ENCODE data around the gene PARP1.

PARP1 gene

GRCh38 chr1:226351709-226352108 lies 56.2 kb downstream of the PARP1 start:
- no peak overlapping the region for H4K8ac ChIP-seq (ENCODE audit: low read length)
- 87% methylated on average over 3 of the region's 3 CpGs for WGBS

DNA sequence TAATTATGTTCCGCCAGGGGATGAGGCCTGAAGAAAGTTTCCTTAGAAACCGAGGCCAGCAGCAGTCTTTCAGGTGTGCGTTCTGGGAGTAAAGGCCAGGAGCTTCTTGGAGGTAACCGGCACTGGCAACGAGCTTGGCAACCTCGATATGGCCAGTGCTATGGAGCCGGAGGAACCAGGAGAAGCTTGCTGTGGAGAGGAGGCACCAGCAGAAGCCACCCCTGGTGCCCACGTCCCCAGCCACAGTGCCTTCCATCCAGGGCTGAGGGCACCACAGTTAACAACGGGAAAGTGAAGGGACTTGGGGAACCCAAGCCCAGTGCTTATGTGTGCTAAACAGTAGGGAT lies 57.4 kb downstream of the PARP1 start:
- Histone ChIP-seq H3K4me1 (ENCODE audit: control insufficient read depth, insufficient read depth, low read depth, low read length) (peaks cover 2% of the 10 kb centered on the region), H3K4me3 (ENCODE audit: insufficient read depth in 1 of 2, low read depth in 1 of 2, low read length in 2 of 2) (no peak overlapping the region), H2BK15ac (ENCODE audit: low read depth, poor library complexity, severe bottlenecking) (no peak overlapping the region), H4K91ac (ENCODE audit: low read length) (peak overlapping the region; percentile 7), H3K36me3 (ENCODE audit: control insufficient read depth in 1 of 2, insufficient read depth in 2 of 2, low read depth in 1 of 2, low read length in 2 of 2) (peaks cover under 1 to 2% of the 10 kb centered on the region in 2 experiments), H3K4me2 (ENCODE audit: low read length, poor library complexity, severe bottlenecking) (no peak overlapping the region), H3K18ac (ENCODE audit: low read depth in 1 of 2, low read length in 2 of 2) (no peak overlapping the region), H3K27me3 (ENCODE audit: control insufficient read depth in 1 of 2, insufficient read depth in 1 of 2, low read length in 2 of 2) (peaks cover 0 to 5% of the 10 kb centered on the region in 2 experiments), H3K9ac (ENCODE audit: low read length) (no peak overlapping the region), H3K23ac (ENCODE audit: low read length in 2 of 2) (no peak overlapping the region), H3K79me1 (replicated peaks; ENCODE audit: low read length, poor library complexity, severe bottlenecking) (no peaks in the 10 kb centered on the region), H3K4ac (ENCODE audit: low read depth in 1 of 2, low read length in 2 of 2) (no peak overlapping the region), H2BK120ac (ENCODE audit: low read depth, low read length) (no peak overlapping the region), H2BK5ac (ENCODE audit: low read depth, low read length, poor library complexity, severe bottlenecking) (no peak overlapping the region), H2AFZ (ENCODE audit: low read depth, low read length) (no peak overlapping the region), H2BK12ac (ENCODE audit: low read length in 2 of 2) (no peak overlapping the region), H4K8ac (ENCODE audit: low read length) (no peak overlapping the region), H2AK5ac (ENCODE audit: low read length, severe bottlenecking) (no peak overlapping the region), H3K27ac (ENCODE audit: low read length, poor library complexity, severe bottlenecking) (no peak overlapping the region), H3K9me3 (ENCODE audit: control insufficient read depth, low read length) (no peaks in the 10 kb centered on the region), H3K14ac (ENCODE audit: low read length in 2 of 2) (no peak overlapping the region)
- WGBS: 93% methylated on average over 9 of the region's 9 CpGs
- no peak for DNase-seq

More at GRCh38 chr1:226351709-226352108, 56.2 kb downstream of the PARP1 start:
- Histone ChIP-seq H3K4me1 (ENCODE audit: control insufficient read depth, insufficient read depth, low read depth, low read length) (peaks cover 2% of the 10 kb centered on the region), H3K36me3 (ENCODE audit: control insufficient read depth in 1 of 2, insufficient read depth in 2 of 2, low read depth in 1 of 2, low read length in 2 of 2) (peaks cover 4 to 8% of the 10 kb centered on the region in 2 experiments), H3K4me2 (ENCODE audit: low read length, poor library complexity, severe bottlenecking) (no peak overlapping the region), H3K23ac (ENCODE audit: low read length in 2 of 2) (no peak overlapping the region), H2BK15ac (ENCODE audit: low read depth, poor library complexity, severe bottlenecking) (no peak overlapping the region), H2BK12ac (ENCODE audit: low read length in 2 of 2) (no peak overlapping the region), H2BK5ac (ENCODE audit: low read depth, low read length, poor library complexity, severe bottlenecking) (no peak overlapping the region), H3K27me3 (ENCODE audit: control insufficient read depth in 1 of 2, insufficient read depth in 1 of 2, low read length in 2 of 2) (peaks cover 0 to 5% of the 10 kb centered on the region in 2 experiments), H3K79me1 (replicated peaks; ENCODE audit: low read length, poor library complexity, severe bottlenecking) (no peaks in the 10 kb centered on the region), H2BK120ac (ENCODE audit: low read depth, low read length) (no peak overlapping the region), H3K4ac (ENCODE audit: low read depth in 1 of 2, low read length in 2 of 2) (no peak overlapping the region), H4K91ac (ENCODE audit: low read length) (no peak overlapping the region), H3K4me3 (ENCODE audit: insufficient read depth in 1 of 2, low read depth in 1 of 2, low read length in 2 of 2) (no peak overlapping the region), H3K9me3 (ENCODE audit: control insufficient read depth, low read length) (no peaks in the 10 kb centered on the region), H3K9ac (ENCODE audit: low read length) (no peak overlapping the region), H2AK5ac (ENCODE audit: low read length, severe bottlenecking) (no peak overlapping the region), H2AFZ (ENCODE audit: low read depth, low read length) (no peak overlapping the region), H3K14ac (ENCODE audit: low read length in 2 of 2) (no peak overlapping the region), H3K18ac (ENCODE audit: low read depth in 1 of 2, low read length in 2 of 2) (no peak overlapping the region), H3K27ac (ENCODE audit: low read length, poor library complexity, severe bottlenecking) (no peak overlapping the region)
- DNase-seq: no peak

- no peak overlapping the region for H2AK5ac ChIP-seq (ENCODE audit: low read length, severe bottlenecking)
- peak overlapping the region; percentile 47 for H2AFZ ChIP-seq (ENCODE audit: low read depth, low read length)
- H2BK5ac ChIP-seq (ENCODE audit: low read depth, low read length, poor library complexity, severe bottlenecking): no peak overlapping the region
- no peaks in the 10 kb centered on the region for H3K79me1 ChIP-seq (replicated peaks; ENCODE audit: low read length, poor library complexity, severe bottlenecking)
- no peak overlapping the region for H2BK120ac ChIP-seq (ENCODE audit: low read depth, low read length)
- H2BK12ac ChIP-seq (ENCODE audit: low read length in 2 of 2): no peak overlapping the region
- H3K14ac ChIP-seq (ENCODE audit: low read length in 2 of 2): no peak overlapping the region
- no peaks in the 10 kb centered on the region for H3K9me3 ChIP-seq (ENCODE audit: control insufficient read depth, low read length)
- DNase-seq: no peak
- H4K8ac ChIP-seq (ENCODE audit: low read length): no peak overlapping the region
- peak overlapping the region in 1 of 2 experiments; percentile 18 for H3K18ac ChIP-seq (ENCODE audit: low read depth in 1 of 2, low read length in 2 of 2)
- no peak overlapping the region for H3K4me2 ChIP-seq (ENCODE audit: low read length, poor library complexity, severe bottlenecking)
- no peak overlapping the region for H4K91ac ChIP-seq (ENCODE audit: low read length)
- no peak overlapping the region for H3K23ac ChIP-seq (ENCODE audit: low read length in 2 of 2)
- H2BK15ac ChIP-seq (ENCODE audit: low read depth, poor library complexity, severe bottlenecking): no peak overlapping the region
- no peak overlapping the region for H3K27ac ChIP-seq (ENCODE audit: low read length, poor library complexity, severe bottlenecking)
- H3K27me3 ChIP-seq (ENCODE audit: control insufficient read depth in 1 of 2, insufficient read depth in 1 of 2, low read length in 2 of 2): peaks cover 0 to 5% of the 10 kb centered on the region in 2 experiments
- H3K9ac ChIP-seq (ENCODE audit: low read length): no peak overlapping the region
- WGBS: 57% methylated on average over 18 of the region's 18 CpGs
- H3K36me3 ChIP-seq (ENCODE audit: control insufficient read depth in 1 of 2, insufficient read depth in 2 of 2, low read depth in 1 of 2, low read length in 2 of 2): no peaks in the 10 kb centered on the region
- no peak overlapping the region for H3K4ac ChIP-seq (ENCODE audit: low read depth in 1 of 2, low read length in 2 of 2)
- H3K4me3 ChIP-seq (ENCODE audit: insufficient read depth in 1 of 2, low read depth in 1 of 2, low read length in 2 of 2): no peak overlapping the region
- peaks cover 2% of the 10 kb centered on the region for H3K4me1 ChIP-seq (ENCODE audit: control insufficient read depth, insufficient read depth, low read depth, low read length)
Measured at GRCh38 chr1:226349801-226350518, 57.9 kb downstream of the PARP1 start.

DNA sequence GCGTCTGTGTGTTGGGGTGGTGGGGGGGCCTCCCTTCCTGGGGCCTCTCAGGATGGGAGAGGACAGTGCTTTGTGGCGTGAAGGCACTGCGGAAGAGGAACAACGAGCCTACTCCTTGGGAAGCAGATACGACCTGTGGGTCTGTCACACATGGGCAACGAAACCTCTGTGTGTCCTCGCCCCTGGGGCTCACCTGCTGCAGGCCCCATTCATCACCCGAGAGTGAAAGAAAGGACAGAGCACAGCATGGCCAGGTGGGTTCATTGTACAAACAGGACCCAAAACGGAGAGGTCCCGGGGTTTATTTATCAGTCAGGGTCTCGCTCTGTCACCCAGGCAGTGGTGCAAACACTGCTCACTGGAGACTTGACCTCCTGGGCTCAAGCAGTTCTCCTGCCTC lies 58.8 kb downstream of the PARP1 start:
- no peak overlapping the region for H2BK5ac ChIP-seq (ENCODE audit: low read depth, low read length, poor library complexity, severe bottlenecking)
- H3K18ac ChIP-seq (ENCODE audit: low read depth in 1 of 2, low read length in 2 of 2): no peak overlapping the region
- peak overlapping the region; percentile 58 for H4K91ac ChIP-seq (ENCODE audit: low read length)
- no peak overlapping the region for H3K4ac ChIP-seq (ENCODE audit: low read depth in 1 of 2, low read length in 2 of 2)
- no peak overlapping the region for H3K9ac ChIP-seq (ENCODE audit: low read length)
- H3K27me3 ChIP-seq (ENCODE audit: control insufficient read depth in 1 of 2, insufficient read depth in 1 of 2, low read length in 2 of 2): peaks cover 0 to 5% of the 10 kb centered on the region in 2 experiments
- no peak overlapping the region for H3K4me3 ChIP-seq (ENCODE audit: insufficient read depth in 1 of 2, low read depth in 1 of 2, low read length in 2 of 2)
- no peaks in the 10 kb centered on the region for H3K9me3 ChIP-seq (ENCODE audit: control insufficient read depth, low read length)
- H3K27ac ChIP-seq (ENCODE audit: low read length, poor library complexity, severe bottlenecking): no peak overlapping the region
- no peak for DNase-seq
- H3K36me3 ChIP-seq (ENCODE audit: control insufficient read depth in 1 of 2, insufficient read depth in 2 of 2, low read depth in 1 of 2, low read length in 2 of 2): no peaks in the 10 kb centered on the region
- H2BK120ac ChIP-seq (ENCODE audit: low read depth, low read length): no peak overlapping the region
- no peak overlapping the region for H2AFZ ChIP-seq (ENCODE audit: low read depth, low read length)
- no peak overlapping the region for H3K23ac ChIP-seq (ENCODE audit: low read length in 2 of 2)
- H3K4me2 ChIP-seq (ENCODE audit: low read length, poor library complexity, severe bottlenecking): no peak overlapping the region
- H2BK15ac ChIP-seq (ENCODE audit: low read depth, poor library complexity, severe bottlenecking): no peak overlapping the region
- peaks cover 2% of the 10 kb centered on the region for H3K4me1 ChIP-seq (ENCODE audit: control insufficient read depth, insufficient read depth, low read depth, low read length)
- peak overlapping the region in 1 of 2 experiments; percentile 41 for H3K14ac ChIP-seq (ENCODE audit: low read length in 2 of 2)
- no peak overlapping the region for H2BK12ac ChIP-seq (ENCODE audit: low read length in 2 of 2)
- 82% methylated on average over 11 of the region's 11 CpGs for WGBS
- H2AK5ac ChIP-seq (ENCODE audit: low read length, severe bottlenecking): no peak overlapping the region
- H3K79me1 ChIP-seq (replicated peaks; ENCODE audit: low read length, poor library complexity, severe bottlenecking): no peaks in the 10 kb centered on the region
- H4K8ac ChIP-seq (ENCODE audit: low read length): no peak overlapping the region

Data from mesenchymal stem cell (in vitro differentiated cells and primary cell).